DOHH2 (cell line): ENCODE measurements around the gene RAB3GAP1.

Experiments used
- CTCF ChIP-seq: fragments of 200-600 bp; sonication (generic); IDR thresholded peaks from one replicate; pipeline ENCODE4 v1.5.1; 2014; ENCODE audit warnings: antibody characterized with exemption, mild to moderate bottlenecking, low read depth, low read length; ENCODE audit not compliant: poor library complexity, severe bottlenecking
- EZH2phosphoT487 ChIP-seq: fragments of 200-600 bp; sonication (generic); IDR thresholded peaks from 2 replicates; pipeline ENCODE4 v1.6.1; 2017; ENCODE audit warnings: borderline replicate concordance, mild to moderate bottlenecking, antibody characterized with exemption, low read length, moderate library complexity, mixed read lengths

- TF ChIP-seq CTCF (no peak), EZH2phosphoT487 (no peak)
These were observed 12.1 kb downstream of the RAB3GAP1 start for GRCh38 chr2:135064149-135064548.
